ENCODE data around the gene CHST3. TPM values are rescaled to one million over a fixed set of nuclear protein-coding genes. Genes with fewer than 3 reads are reported as not detected.

Gene CHST3
- total RNA-seq, 4 donors from 2014 or later: 41.2 to 56.4 (median 47.4) TPM

DNA sequence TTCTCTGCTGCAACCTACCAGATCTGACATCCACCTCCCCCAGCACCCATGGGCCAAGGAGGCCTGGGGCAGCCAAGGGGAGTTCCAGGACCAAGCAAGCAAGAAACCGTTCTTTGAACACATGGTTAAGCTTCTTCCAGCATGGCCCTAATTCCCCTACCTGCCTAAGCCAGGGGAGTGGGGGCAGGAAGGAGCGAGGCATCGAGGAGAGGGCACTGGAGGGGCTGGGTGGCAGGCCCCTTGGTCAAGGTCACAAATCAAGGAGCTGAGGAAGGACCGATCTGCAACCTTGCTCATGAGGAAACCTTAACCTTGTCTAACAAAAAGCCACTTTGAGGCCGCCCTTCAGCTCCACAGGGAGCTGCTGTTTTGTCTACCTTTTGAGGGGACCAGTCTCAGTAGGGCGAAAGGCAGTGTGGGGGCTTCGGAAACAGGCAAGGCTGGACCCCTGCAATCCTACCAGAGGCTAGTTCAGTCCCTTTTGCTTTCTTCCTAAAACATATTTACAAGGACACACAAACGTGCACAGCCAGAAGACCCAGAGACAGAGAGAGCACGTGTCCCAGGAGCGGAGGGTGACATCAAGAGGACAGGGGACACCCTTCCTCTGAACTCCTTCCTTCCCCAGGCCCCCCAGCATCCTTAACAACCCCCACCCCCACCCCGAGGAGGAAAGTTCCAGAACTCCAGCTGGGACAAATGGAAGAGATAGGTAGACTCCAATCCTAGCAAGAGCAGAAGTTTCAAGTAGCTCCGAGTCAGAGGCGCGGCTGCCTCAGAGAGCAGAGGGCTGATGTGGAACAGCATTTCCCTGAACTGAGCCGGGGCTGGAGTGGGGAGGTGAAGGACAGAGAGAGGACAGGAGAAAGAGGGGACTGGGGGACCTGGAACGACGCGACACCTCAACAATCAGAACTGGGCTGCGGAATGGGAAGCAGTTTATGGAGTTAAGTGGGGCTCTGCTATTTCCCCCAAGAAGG, 95.9 kb downstream of the CHST3 start:
- DNase-seq (ENCODE audit: low spot score in 2 of 2): no peak
- WGBS, 2 donors: 84 to 85% methylated on average over 19 of the region's 19 CpGs
- H3K4me3 ChIP-seq: no peak overlapping the region
- no peak overlapping the region for H3K27ac ChIP-seq
- H3K36me3 ChIP-seq: peaks cover 0 to 8% (median 0%) of the 10 kb centered on the region in 3 donors
- TF ChIP-seq EP300 (IDR thresholded peaks at IDR 0.05) (no peak), POLR2A (IDR thresholded peaks at IDR 0.05) (no peak)
- TF ChIP-seq, protein P1, sequence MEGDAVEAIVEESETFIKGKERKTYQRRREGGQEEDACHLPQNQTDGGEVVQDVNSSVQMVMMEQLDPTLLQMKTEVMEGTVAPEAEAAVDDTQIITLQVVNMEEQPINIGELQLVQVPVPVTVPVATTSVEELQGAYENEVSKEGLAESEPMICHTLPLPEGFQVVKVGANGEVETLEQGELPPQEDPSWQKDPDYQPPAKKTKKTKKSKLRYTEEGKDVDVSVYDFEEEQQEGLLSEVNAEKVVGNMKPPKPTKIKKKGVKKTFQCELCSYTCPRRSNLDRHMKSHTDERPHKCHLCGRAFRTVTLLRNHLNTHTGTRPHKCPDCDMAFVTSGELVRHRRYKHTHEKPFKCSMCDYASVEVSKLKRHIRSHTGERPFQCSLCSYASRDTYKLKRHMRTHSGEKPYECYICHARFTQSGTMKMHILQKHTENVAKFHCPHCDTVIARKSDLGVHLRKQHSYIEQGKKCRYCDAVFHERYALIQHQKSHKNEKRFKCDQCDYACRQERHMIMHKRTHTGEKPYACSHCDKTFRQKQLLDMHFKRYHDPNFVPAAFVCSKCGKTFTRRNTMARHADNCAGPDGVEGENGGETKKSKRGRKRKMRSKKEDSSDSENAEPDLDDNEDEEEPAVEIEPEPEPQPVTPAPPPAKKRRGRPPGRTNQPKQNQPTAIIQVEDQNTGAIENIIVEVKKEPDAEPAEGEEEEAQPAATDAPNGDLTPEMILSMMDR (IDR thresholded peaks at IDR 0.05): no peak
- H3K27me3 ChIP-seq: no peaks in the 10 kb centered on the region
- no peaks in the 10 kb centered on the region for H3K4me1 ChIP-seq
- H3K9me3 ChIP-seq: no peaks in the 10 kb centered on the region

DNA sequence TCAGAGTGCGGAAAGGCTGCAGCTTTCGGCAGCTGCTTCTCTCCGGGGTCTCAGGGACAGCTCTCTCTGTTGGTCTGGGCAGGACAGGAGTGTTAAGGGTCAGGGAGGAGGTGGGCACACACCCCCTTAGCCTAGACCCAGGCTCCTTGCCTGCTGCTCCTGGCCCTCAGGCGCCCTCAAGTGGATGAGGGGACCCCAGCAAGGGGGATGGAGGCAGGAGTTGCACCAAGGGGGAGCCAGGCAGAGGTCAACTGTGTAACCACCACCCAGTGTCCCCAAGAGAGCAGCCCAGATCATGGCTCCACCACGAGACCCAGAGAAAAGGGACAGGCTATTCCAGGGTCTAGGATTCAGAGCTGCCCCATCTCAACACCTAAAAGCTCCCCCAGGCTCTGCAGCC, 97.3 kb downstream of the CHST3 start:
- no peak overlapping the region for H3K27ac ChIP-seq
- H3K9me3 ChIP-seq: no peaks in the 10 kb centered on the region
- H3K4me1 ChIP-seq: no peaks in the 10 kb centered on the region
- TF ChIP-seq POLR2A (IDR thresholded peaks at IDR 0.05) (no peak), EP300 (IDR thresholded peaks at IDR 0.05) (no peak)
- TF ChIP-seq, protein P1 (IDR thresholded peaks at IDR 0.05): no peak
- no peak for DNase-seq (ENCODE audit: low spot score in 2 of 2)
- WGBS, 2 donors: 79 to 82% methylated on average over 5 of the region's 5 CpGs
- no peaks in the 10 kb centered on the region for H3K27me3 ChIP-seq
- no peak overlapping the region for H3K4me3 ChIP-seq
- peaks cover 0 to 8% (median 0%) of the 10 kb centered on the region in 3 donors for H3K36me3 ChIP-seq

DNA sequence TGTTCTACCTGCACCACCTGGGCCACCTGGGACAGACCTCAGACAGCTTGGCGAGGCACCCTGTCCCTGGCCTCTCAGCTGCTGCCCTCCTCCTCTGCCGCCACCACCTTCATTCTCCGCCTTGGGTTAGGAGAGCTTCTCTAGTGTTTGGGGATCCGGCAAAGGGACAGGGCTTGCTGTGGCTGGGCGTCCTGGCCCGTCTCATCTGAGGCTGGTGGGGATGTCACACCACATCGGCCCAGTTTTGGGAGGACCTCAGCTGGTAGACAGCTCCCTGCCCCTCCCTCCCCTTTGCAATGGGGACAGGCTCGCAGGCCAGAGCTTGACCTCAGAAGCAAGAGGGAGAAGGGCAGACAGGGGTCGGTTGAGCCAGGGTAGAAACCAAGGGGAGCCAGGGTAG, 97.7 kb downstream of the CHST3 start:
- 89 to 91% methylated on average over 9 of the region's 9 CpGs for WGBS, 2 donors
- Histone ChIP-seq H3K27ac (no peak overlapping the region), H3K36me3 (peaks cover 0 to 8% (median 0%) of the 10 kb centered on the region in 3 donors), H3K4me1 (peaks cover 0 to 3% (median 0%) of the 10 kb centered on the region in 4 donors), H3K4me3 (no peak overlapping the region), H3K27me3 (no peaks in the 10 kb centered on the region), H3K9me3 (no peaks in the 10 kb centered on the region)
- DNase-seq (ENCODE audit: low spot score in 2 of 2): no peak
- TF ChIP-seq EP300 (IDR thresholded peaks at IDR 0.05) (no peak), POLR2A (IDR thresholded peaks at IDR 0.05) (no peak)
- TF ChIP-seq, protein P1 (IDR thresholded peaks at IDR 0.05): no peak

DNA sequence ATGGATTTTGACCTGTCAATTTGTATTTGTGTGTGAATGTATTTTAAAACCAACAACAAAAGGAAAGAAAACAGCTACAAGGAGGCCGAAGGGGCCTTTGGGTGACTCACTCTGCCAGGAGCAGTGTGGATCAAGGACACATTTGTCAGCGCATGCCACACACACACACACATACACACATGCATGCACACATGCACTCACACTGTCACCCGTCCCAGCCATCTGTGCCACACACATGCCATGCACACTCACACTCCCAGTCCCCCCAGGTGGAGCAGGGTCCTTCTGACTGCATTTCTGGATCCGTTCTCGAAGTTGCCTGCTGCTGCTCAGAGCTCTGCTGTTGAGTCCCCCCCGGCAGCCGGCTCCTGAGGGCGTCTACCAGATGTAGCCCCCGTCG, 98.2 kb downstream of the CHST3 start:
- WGBS, 2 donors: 87 to 94% methylated on average over 10 of the region's 10 CpGs
- peaks cover 0 to 8% (median 0%) of the 10 kb centered on the region in 4 donors for H3K4me1 ChIP-seq
- no peak overlapping the region for H3K27ac ChIP-seq
- H3K36me3 ChIP-seq: peaks cover 0 to 8% (median 0%) of the 10 kb centered on the region in 3 donors
- no peaks in the 10 kb centered on the region for H3K27me3 ChIP-seq
- no peaks in the 10 kb centered on the region for H3K9me3 ChIP-seq
- TF ChIP-seq, protein P1 (IDR thresholded peaks at IDR 0.05): no peak
- no peak for TF ChIP-seq EP300 (IDR thresholded peaks at IDR 0.05)
- TF ChIP-seq POLR2A (IDR thresholded peaks at IDR 0.05): no peak
- no peak overlapping the region for H3K4me3 ChIP-seq
- DNase-seq (ENCODE audit: low spot score in 2 of 2): no peak

Other genes with a start within 250 kb of the CHST3 start
- gene C10orf105, start 244.6 kb upstream of the CHST3 start, total RNA-seq: under 1 TPM; 0.20 to 0.42 (median 0.26) TPM
- 100 to 1,000 TPM; 133 to 227 (median 151) TPM for gene VSIR, start 190.9 kb upstream of the CHST3 start, total RNA-seq
- gene PSAP, start 113.1 kb upstream of the CHST3 start, total RNA-seq: 1,000 to 10,000 TPM in 1 of 4 donors, 100 to 1,000 TPM in 3; 757 to 1,009 (median 906) TPM
- 1 to 10 TPM; 2.1 to 9.9 (median 5.0) TPM for gene SPOCK2, start 124.2 kb downstream of the CHST3 start, total RNA-seq

All from tibial nerve (tissue), 4 donors.